22Rv1 (cell line): Measurements from ENCODE around the gene CHEK2.

Experiments
- H3K27ac ChIP-seq: fragments of 450-650 bp; 2 replicates; pipeline ENCODE4 v1.5.1; 2017
- CTCF ChIP-seq: fragments of 450-650 bp; IDR thresholded peaks from 2 replicates; pipeline ENCODE4 v1.5.1; 2017; ENCODE audit warnings: mild to moderate bottlenecking
- ZFX ChIP-seq: fragments of 450-650 bp; IDR thresholded peaks from 2 replicates; pipeline ENCODE4 v1.6.1; 2017; ENCODE audit warnings: antibody characterized with exemption, borderline replicate concordance

CHEK2 gene

GRCh38 chr22:28674121-28674563 is 67.5 kb downstream of the CHEK2 start:
- TF ChIP-seq ZFX (no peak), CTCF (no peak)

GRCh38 chr22:28670756-28671155 is 70.9 kb downstream of the CHEK2 start:
- H3K27ac ChIP-seq: no peak overlapping the region
- TF ChIP-seq ZFX: no peak

More at GRCh38 chr22:28674121-28674563, 67.5 kb downstream of the CHEK2 start:
- H3K27ac ChIP-seq: no peak overlapping the region

GRCh38 chr22:28670161-28670560 is 71.5 kb downstream of the CHEK2 start:
- TF ChIP-seq CTCF (no peak), ZFX (no peak)
- no peak overlapping the region for H3K27ac ChIP-seq

GRCh38 chr22:28669387-28669786 is 72.2 kb downstream of the CHEK2 start:
- H3K27ac ChIP-seq: no peak overlapping the region
- TF ChIP-seq CTCF: no peak

- peak overlapping the region; percentile 74 for H3K27ac ChIP-seq
Measured at GRCh38 chr22:28663569-28663942, 78.1 kb downstream of the CHEK2 start.

- no peak for TF ChIP-seq ZFX
- no peak for TF ChIP-seq CTCF
- H3K27ac ChIP-seq: no peak overlapping the region
Measured at GRCh38 chr22:28658448-28658847, 83.2 kb downstream of the CHEK2 start.

GRCh38 chr22:28656181-28656580 is 85.4 kb downstream of the CHEK2 start:
- TF ChIP-seq CTCF (no peak), ZFX (no peak)

GRCh38 chr22:28650463-28650862 is 91.2 kb downstream of the CHEK2 start:
- H3K27ac ChIP-seq: no peak overlapping the region
- TF ChIP-seq ZFX: no peak
- no peak for TF ChIP-seq CTCF

More at GRCh38 chr22:28656181-28656580, 85.4 kb downstream of the CHEK2 start:
- no peak overlapping the region for H3K27ac ChIP-seq
